H1 (cell line): Measurements from ENCODE around the gene RERE. TPM values are rescaled to one million over a fixed set of nuclear protein-coding genes. Genes with fewer than 3 reads are reported as not detected.

Experiments used
- CBX8 ChIP-seq: fragments of 300-800, 300-1000 bp; sonication (generic); IDR thresholded peaks from 2 replicates; pipeline ENCODE4 v1.7.1; 2016; ENCODE audit warnings: low read depth, low read length, borderline replicate concordance
- NANOG ChIP-seq: IDR thresholded peaks from 2 replicates; pipeline ENCODE4 v1.6.1; 2011; ENCODE audit warnings: low read length, low read depth, mild to moderate bottlenecking, inconsistent platforms; ENCODE audit not compliant: insufficient read depth, poor library complexity, severe bottlenecking
- RXRA ChIP-seq: IDR thresholded peaks from 2 replicates; pipeline ENCODE4 v1.6.1; 2011; ENCODE audit warnings: low read depth, mild to moderate bottlenecking, low read length, moderate library complexity; ENCODE audit not compliant: insufficient read depth
- TBP ChIP-seq: IDR thresholded peaks from 2 replicates; pipeline ENCODE4 v1.6.1; 2011; ENCODE audit warnings: low read depth, low read length, improper control_type of control experiment
- polyA plus RNA-seq, 7 experiments: library from polyadenylated mRNA; depleted of rRNA in 3 of 7; stranded (reverse) in 5 of 7; unstranded in 2 of 7; fragments of >200 nt in 5 of 7; fragments of 200-250 nt in 2 of 7; gene quantifications; 1 replicate in 5 of 7; 2 replicates in 1 of 7; 4 replicates in 1 of 7; pipeline versions ENCODE4 v1.2.1 to v1.2.3, GENCODE V29; 2011 to 2013; ENCODE audit warnings: missing spikeins in 2 of 7, mixed read lengths in 2 of 7
- total RNA-seq: library from RNA; stranded (reverse); fragmentation: NEBNext Ultra II Directional; extraction: Animal tissue kit (Norgen Biotek cat#: 25700); gene quantifications from 2 replicates; pipeline ENCODE4 v1.2.1, GENCODE V29; 2021

The RERE gene
- total and polyA plus RNA-seq, 2 of the 8 experiments (the other 6 are each of a cell fraction or from before 2014, with no cell fraction given): 15.3 to 142 TPM

DNA sequence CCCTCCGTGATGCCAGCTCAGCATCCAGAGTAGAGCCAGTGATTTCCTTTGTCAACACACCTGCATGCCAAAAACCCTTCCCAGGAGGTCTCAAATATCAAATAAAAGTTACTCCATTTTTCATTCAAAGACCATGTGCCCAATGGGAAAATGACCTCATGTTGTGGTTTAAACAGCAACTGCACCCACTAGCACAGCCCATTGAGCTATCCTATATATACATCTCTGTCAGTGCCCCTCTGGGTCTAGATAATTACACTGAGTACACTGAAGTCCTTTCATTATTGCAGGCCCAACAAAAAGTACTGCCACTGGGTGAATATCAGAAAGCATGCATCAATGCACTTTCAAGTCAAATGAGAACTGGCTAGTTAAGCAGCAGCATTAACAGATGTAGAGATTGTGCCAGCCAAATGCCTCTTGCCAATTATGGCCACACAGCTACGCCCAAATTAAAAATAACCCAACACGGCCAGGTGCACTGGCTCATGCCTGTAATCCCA, 381.8 kb downstream of the RERE start (continued):
- TF ChIP-seq NANOG (no peak), CBX8 (no peak), RXRA (no peak), TBP (no peak)
